ENCODE results near the gene SYF2. TPM values are rescaled to one million over a fixed set of nuclear protein-coding genes. Genes with fewer than 3 reads are reported as not detected.

Gene SYF2
- total RNA-seq, 1 experiment from 2014 or later = 30.2 TPM

DNA sequence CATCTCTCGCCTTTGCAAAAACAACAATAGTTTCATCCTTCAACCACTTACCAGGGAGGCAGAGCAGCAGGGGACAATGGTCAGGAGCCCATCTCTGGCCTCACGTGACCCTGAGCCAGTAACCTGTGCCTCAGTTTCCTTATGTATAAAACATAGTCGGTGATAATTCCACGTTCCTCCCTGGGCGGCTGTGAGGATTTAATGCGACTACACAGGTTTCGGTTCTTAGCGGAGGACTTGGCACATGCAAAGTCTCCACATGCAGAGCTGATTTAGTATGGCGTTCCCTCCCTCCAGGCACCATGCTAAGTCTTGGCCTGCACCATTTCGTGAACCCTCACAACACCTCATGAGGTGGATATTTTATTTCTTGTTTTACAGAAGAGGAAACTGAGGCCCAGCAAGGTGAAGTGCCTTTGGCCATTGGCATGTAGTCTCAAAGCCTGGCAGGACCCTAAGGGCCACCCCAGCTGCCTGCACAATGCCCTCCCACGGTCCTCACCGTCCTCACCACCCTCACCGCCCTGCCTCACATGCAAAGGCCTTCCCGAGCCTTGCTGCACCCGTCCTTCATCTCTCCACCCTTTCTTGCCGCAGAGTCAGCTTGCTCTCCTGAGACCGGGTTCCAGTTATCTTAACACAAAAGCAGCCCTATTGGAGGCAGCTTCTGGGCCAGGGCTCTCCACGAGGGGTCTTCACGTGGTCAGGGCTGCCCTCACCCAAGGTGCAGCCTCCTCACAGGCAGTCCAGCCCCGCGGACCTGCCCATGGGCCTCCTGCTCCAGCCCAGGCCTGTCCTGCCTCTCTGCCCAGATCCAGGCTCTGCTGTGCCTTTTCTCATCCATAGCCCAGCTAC, 48.9 kb downstream of the SYF2 start:
- intact Hi-C loops (cut with micrococcal nuclease; ENCODE audit: unreplicated experiment) = no loop called here
- no peak overlapping the region for H3K4me3 ChIP-seq (ENCODE audit: low read depth, low read length, poor library complexity, severe bottlenecking)
- CTCF ChIA-PET = no interaction called here
- no peak for DNase-seq (ENCODE audit: low spot score)
- no TSS peak for BruUV-seq (replicated peaks)
- no peaks in the 10 kb centered on the region for H3K36me3 ChIP-seq (ENCODE audit: insufficient read depth, low read length, poor library complexity, severe bottlenecking)
- H3K27me3 ChIP-seq (replicated peaks; ENCODE audit: insufficient read depth, low read depth, low read length, poor library complexity) = no peaks in the 10 kb centered on the region
- no peak for TF ChIP-seq EZH2 (IDR thresholded peaks at IDR 0.05; ENCODE audit: borderline replicate concordance, low read depth, low read length, poor library complexity, severe bottlenecking)
- TF ChIP-seq, protein P1, sequence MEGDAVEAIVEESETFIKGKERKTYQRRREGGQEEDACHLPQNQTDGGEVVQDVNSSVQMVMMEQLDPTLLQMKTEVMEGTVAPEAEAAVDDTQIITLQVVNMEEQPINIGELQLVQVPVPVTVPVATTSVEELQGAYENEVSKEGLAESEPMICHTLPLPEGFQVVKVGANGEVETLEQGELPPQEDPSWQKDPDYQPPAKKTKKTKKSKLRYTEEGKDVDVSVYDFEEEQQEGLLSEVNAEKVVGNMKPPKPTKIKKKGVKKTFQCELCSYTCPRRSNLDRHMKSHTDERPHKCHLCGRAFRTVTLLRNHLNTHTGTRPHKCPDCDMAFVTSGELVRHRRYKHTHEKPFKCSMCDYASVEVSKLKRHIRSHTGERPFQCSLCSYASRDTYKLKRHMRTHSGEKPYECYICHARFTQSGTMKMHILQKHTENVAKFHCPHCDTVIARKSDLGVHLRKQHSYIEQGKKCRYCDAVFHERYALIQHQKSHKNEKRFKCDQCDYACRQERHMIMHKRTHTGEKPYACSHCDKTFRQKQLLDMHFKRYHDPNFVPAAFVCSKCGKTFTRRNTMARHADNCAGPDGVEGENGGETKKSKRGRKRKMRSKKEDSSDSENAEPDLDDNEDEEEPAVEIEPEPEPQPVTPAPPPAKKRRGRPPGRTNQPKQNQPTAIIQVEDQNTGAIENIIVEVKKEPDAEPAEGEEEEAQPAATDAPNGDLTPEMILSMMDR (conservative IDR thresholded peaks at IDR 0.05; ENCODE audit: low read depth, low read length) = no peak
- no peak overlapping the region for H3K27ac ChIP-seq (ENCODE audit: low read depth, low read length, poor library complexity, severe bottlenecking)
- no peaks in the 10 kb centered on the region for H3K4me1 ChIP-seq (ENCODE audit: insufficient read depth, low read length, poor library complexity, severe bottlenecking)
- H3K9me3 ChIP-seq (ENCODE audit: low read depth, low read length, poor library complexity, severe bottlenecking) = no peaks in the 10 kb centered on the region
- POLR2A ChIA-PET (ENCODE audit: low non-redundant PET) = no interaction called here

DNA sequence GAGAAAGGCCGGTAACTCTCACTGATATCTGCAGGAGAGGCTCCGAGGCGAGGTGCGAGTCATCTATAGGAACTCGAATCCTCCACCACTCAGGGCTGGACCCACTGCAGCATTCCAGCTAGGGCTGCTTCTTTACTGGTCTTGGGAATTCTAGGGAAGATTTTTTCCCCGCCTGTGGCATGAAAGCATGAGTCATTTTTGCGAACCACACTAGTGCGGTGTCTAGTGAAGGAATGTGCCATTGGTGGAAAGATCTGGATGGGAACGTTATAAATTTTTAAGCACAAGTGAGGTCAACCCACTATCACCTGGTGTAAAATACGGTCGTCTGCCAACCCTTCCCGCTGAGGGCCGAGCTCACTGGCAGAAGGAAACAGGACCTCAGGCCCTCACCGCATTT, 49.7 kb downstream of the SYF2 start:
- no TSS peak for BruUV-seq (replicated peaks)
- Histone ChIP-seq H3K4me1 (ENCODE audit: insufficient read depth, low read length, poor library complexity, severe bottlenecking) (no peaks in the 10 kb centered on the region), H3K27me3 (replicated peaks; ENCODE audit: insufficient read depth, low read depth, low read length, poor library complexity) (no peaks in the 10 kb centered on the region), H3K36me3 (ENCODE audit: insufficient read depth, low read length, poor library complexity, severe bottlenecking) (no peaks in the 10 kb centered on the region), H3K27ac (ENCODE audit: low read depth, low read length, poor library complexity, severe bottlenecking) (no peak overlapping the region), H3K4me3 (ENCODE audit: low read depth, low read length, poor library complexity, severe bottlenecking) (no peak overlapping the region), H3K9me3 (ENCODE audit: low read depth, low read length, poor library complexity, severe bottlenecking) (no peaks in the 10 kb centered on the region)
- ChIA-PET CTCF (no interaction called here), POLR2A (ENCODE audit: low non-redundant PET) (no interaction called here)
- DNase-seq (ENCODE audit: low spot score) = no peak
- intact Hi-C loops (cut with micrococcal nuclease; ENCODE audit: unreplicated experiment) = no loop called here
- no peak for TF ChIP-seq EZH2 (IDR thresholded peaks at IDR 0.05; ENCODE audit: borderline replicate concordance, low read depth, low read length, poor library complexity, severe bottlenecking)
- TF ChIP-seq, protein P1 (conservative IDR thresholded peaks at IDR 0.05; ENCODE audit: low read depth, low read length) = no peak

DNA sequence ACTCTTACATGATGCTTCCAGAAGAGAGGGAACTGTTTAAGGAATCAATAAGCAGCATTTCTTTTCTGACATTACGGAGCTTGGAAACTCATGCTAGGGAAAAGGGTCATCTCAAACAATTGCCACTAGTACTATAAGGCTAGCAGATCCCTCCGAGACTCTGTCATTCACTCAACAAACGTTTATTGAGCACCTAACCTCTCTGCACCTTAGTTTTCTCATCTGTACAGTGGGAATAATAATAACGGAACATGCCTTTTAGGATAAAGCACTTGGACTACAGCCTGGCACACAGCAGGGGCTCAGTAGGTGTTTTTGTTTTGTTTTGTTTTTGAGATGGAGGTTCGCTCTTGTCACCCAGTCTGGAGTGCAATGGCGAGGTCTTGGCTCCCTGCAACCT, 51.3 kb downstream of the SYF2 start:
- intact Hi-C loops (cut with micrococcal nuclease; ENCODE audit: unreplicated experiment) = no loop called here
- ChIA-PET POLR2A (ENCODE audit: low non-redundant PET) (no interaction called here), CTCF (no interaction called here)
- H3K36me3 ChIP-seq (ENCODE audit: insufficient read depth, low read length, poor library complexity, severe bottlenecking) = no peaks in the 10 kb centered on the region
- no peak for DNase-seq (ENCODE audit: low spot score)
- no peaks in the 10 kb centered on the region for H3K4me1 ChIP-seq (ENCODE audit: insufficient read depth, low read length, poor library complexity, severe bottlenecking)
- no peak overlapping the region for H3K4me3 ChIP-seq (ENCODE audit: low read depth, low read length, poor library complexity, severe bottlenecking)
- TF ChIP-seq, protein P1 (conservative IDR thresholded peaks at IDR 0.05; ENCODE audit: low read depth, low read length) = no peak
- no peak for TF ChIP-seq EZH2 (IDR thresholded peaks at IDR 0.05; ENCODE audit: borderline replicate concordance, low read depth, low read length, poor library complexity, severe bottlenecking)
- H3K9me3 ChIP-seq (ENCODE audit: low read depth, low read length, poor library complexity, severe bottlenecking) = no peaks in the 10 kb centered on the region
- H3K27ac ChIP-seq (ENCODE audit: low read depth, low read length, poor library complexity, severe bottlenecking) = no peak overlapping the region
- BruUV-seq (replicated peaks) = no TSS peak
- no peaks in the 10 kb centered on the region for H3K27me3 ChIP-seq (replicated peaks; ENCODE audit: insufficient read depth, low read depth, low read length, poor library complexity)

Data from A673 (cell line).